DND-41 (cell line): ENCODE results near the gene LYPD3.

Source experiments
- EZH2 ChIP-seq: IDR thresholded peaks from 3 replicates; pipeline ENCODE4 v1.6.1; 2012; ENCODE audit warnings: borderline replicate concordance, low read depth, mild to moderate bottlenecking, moderate library complexity, low read length, inconsistent platforms; ENCODE audit not compliant: severe bottlenecking
- TF ChIP-seq, protein P1 (sequence below): IDR thresholded peaks from 2 replicates; pipeline ENCODE4 v1.5.1; 2012; ENCODE audit warnings: borderline replicate concordance, low read length, moderate library complexity, mild to moderate bottlenecking; ENCODE audit not compliant: poor library complexity, severe bottlenecking; ENCODE audit errors: extremely low read depth

- TF ChIP-seq, protein P1, sequence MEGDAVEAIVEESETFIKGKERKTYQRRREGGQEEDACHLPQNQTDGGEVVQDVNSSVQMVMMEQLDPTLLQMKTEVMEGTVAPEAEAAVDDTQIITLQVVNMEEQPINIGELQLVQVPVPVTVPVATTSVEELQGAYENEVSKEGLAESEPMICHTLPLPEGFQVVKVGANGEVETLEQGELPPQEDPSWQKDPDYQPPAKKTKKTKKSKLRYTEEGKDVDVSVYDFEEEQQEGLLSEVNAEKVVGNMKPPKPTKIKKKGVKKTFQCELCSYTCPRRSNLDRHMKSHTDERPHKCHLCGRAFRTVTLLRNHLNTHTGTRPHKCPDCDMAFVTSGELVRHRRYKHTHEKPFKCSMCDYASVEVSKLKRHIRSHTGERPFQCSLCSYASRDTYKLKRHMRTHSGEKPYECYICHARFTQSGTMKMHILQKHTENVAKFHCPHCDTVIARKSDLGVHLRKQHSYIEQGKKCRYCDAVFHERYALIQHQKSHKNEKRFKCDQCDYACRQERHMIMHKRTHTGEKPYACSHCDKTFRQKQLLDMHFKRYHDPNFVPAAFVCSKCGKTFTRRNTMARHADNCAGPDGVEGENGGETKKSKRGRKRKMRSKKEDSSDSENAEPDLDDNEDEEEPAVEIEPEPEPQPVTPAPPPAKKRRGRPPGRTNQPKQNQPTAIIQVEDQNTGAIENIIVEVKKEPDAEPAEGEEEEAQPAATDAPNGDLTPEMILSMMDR: no peak
- no peak for TF ChIP-seq EZH2
These were observed 13.8 kb upstream of the LYPD3 start for GRCh38 chr19:43479226-43479625.
